Peyer's patch (tissue), 4 donors: ENCODE results near the gene AFG1L.

Experiments used
- CTCF ChIP-seq, 6 experiments: fragments of 450-650 bp in 4 of 6; fragments of 200-600 bp in 2 of 6; sonication (generic) in 1 of 6; IDR thresholded peaks; one replicate each; pipeline ENCODE4 v1.5.1; 2017 to 2019; ENCODE audit warnings: antibody characterized with exemption in 6 of 6, mild to moderate bottlenecking in 3 of 6, moderate library complexity in 1 of 6
- POLR2A ChIP-seq, 2 donors: fragments of 450-650 bp; IDR thresholded peaks; one replicate each; pipeline ENCODE4 v1.5.1; 2017; ENCODE audit warnings: antibody characterized with exemption in 2 of 2, mild to moderate bottlenecking in 2 of 2, moderate library complexity in 2 of 2

- no peak for TF ChIP-seq CTCF (IDR thresholded peaks at IDR 0.05)
- TF ChIP-seq POLR2A (IDR thresholded peaks at IDR 0.05), result no peak
Measured at GRCh38 chr6:108507316-108507715, 212.5 kb downstream of the AFG1L start.
